HCT116 (cell line): ENCODE results near the gene MEIOB.

Source experiments
- CTCF ChIP-seq, 3 experiments: fragments of 200-600 bp in 1 of 3; sonication (generic) in 1 of 3; IDR thresholded peaks in 2 of 3; conservative IDR thresholded peaks in 1 of 3; 2 replicates each; pipeline ENCODE4 v1.5.1; 2012 to 2017; ENCODE audit warnings: low read depth in 2 of 3, low read length in 2 of 3, antibody characterized with exemption in 1 of 3, borderline replicate concordance in 1 of 3, control low read depth in 1 of 3, mild to moderate bottlenecking in 1 of 3, mixed read lengths in 1 of 3, mixed run types in 1 of 3, moderate library complexity in 1 of 3; ENCODE audit not compliant: insufficient read depth in 1 of 3
- POLR2AphosphoS5 ChIP-seq: IDR thresholded peaks from 2 replicates; pipeline ENCODE4 v1.6.1; 2011; ENCODE audit warnings: mild to moderate bottlenecking, low read depth, low read length, moderate library complexity
- REST ChIP-seq: IDR thresholded peaks from 2 replicates; pipeline ENCODE4 v1.6.1; 2012; ENCODE audit warnings: low read depth
- TF ChIP-seq, protein P1 (sequence below): IDR thresholded peaks from 2 replicates; pipeline ENCODE4 v1.6.1; 2012

GRCh38 chr16:1909561-1910231, 37.7 kb upstream of the MEIOB start:
- TF ChIP-seq REST: no peak
- TF ChIP-seq POLR2AphosphoS5: no peak
- TF ChIP-seq CTCF (IDR thresholded peaks at IDR 0.05 in 2 of 3, conservative IDR thresholded peaks at IDR 0.05 in 1 of 3; ENCODE audit: borderline replicate concordance in 1 of 3, insufficient read depth in 1 of 3, low read depth in 2 of 3, low read length in 2 of 3): no peak
- TF ChIP-seq, protein P1, sequence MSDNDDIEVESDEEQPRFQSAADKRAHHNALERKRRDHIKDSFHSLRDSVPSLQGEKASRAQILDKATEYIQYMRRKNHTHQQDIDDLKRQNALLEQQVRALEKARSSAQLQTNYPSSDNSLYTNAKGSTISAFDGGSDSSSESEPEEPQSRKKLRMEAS: no peak
